ENCODE results near the gene UQCC3. TPM values are rescaled to one million over a fixed set of nuclear protein-coding genes. Genes with fewer than 3 reads are reported as not detected.
"Not testable (repeated sequence)": the region's sequence is repeated elsewhere in the genome, so short reads cannot be mapped to it uniquely, and the experiment has no call there.

UQCC3 gene
- total RNA-seq, 2 experiments from 2014 or later = 5.0 to 5.7 TPM

- peaks cover 22% of the 10 kb centered on the region for H3K4me1 Mint-ChIP-seq
- peak; percentile 27 for DNase-seq
- H3K4me3 Mint-ChIP-seq = peak overlapping the region; percentile 93
- no peaks in the 10 kb centered on the region for H3K27me3 Mint-ChIP-seq
- peaks cover 10% of the 10 kb centered on the region for H3K36me3 Mint-ChIP-seq
- H3K27ac Mint-ChIP-seq = peak overlapping the region; percentile 93
- no peaks in the 10 kb centered on the region for H3K9me3 Mint-ChIP-seq
Measured at GRCh38 chr11:62652161-62653006, 19.1 kb upstream of the UQCC3 start.

DNA sequence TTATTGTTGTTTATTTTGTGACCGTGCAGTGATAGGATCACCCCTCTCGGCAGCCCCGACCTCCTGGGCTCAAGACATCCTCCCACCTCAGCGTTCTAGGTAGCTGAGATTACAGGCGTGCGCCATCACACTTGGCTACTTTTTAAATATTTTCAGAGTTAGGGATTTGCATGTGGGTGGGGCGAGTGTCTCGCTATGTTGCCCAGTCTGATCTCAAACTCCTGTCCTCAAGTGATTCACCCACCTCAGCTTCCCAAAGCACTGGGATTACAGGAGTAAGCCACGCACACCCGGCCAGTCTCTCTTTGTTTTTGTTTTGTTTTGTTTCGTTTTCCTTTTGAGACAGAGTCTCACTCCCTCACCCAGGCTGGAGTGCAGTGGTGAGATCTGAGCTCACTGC lies 17.2 kb upstream of the UQCC3 start:
- no peaks in the 10 kb centered on the region for H3K9me3 Mint-ChIP-seq
- DNase-seq = no peak
- H3K4me1 Mint-ChIP-seq = peaks cover 20% of the 10 kb centered on the region
- H3K4me3 Mint-ChIP-seq = peak overlapping the region; percentile 48
- peaks cover 10% of the 10 kb centered on the region for H3K36me3 Mint-ChIP-seq
- peak overlapping the region; percentile 63 for H3K27ac Mint-ChIP-seq
- H3K27me3 Mint-ChIP-seq = no peaks in the 10 kb centered on the region

DNA sequence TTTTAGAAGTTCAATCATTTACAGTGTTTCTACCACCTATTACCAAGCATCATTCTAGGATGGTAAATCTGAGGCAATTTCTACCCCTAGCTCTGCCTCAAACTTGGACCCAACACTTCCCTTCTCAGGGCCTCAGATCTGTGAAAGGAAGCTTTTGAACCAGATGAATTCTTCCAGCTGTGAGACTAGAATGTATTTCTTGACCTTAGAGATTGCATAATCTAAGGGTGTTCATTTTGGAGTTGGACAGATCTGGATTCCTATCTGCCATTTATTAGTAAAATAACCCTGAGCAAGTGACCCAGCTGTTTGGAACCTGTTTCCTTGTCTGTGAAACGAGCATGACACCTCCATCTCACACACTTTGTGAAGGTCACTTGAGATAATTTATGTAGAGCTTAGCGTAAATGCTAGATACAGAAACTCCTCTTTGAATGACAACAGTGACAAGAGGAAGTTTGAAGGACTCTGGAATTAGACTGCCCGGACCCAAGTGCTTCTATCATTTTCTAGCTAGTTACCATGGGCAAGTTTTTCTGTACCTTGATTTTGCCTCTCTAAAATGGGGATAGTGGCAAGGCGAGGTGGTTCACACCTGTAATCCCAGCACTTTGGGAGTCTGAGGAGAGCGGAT lies 14.6 kb upstream of the UQCC3 start:
- Mint-ChIP-seq H3K36me3 (peaks cover 2% of the 10 kb centered on the region), H3K27ac (peak overlapping the region; percentile 16), H3K4me3 (no peak overlapping the region), H3K9me3 (no peaks in the 10 kb centered on the region), H3K27me3 (no peaks in the 10 kb centered on the region), H3K4me1 (peaks cover 13% of the 10 kb centered on the region)
- DNase-seq = no peak

DNA sequence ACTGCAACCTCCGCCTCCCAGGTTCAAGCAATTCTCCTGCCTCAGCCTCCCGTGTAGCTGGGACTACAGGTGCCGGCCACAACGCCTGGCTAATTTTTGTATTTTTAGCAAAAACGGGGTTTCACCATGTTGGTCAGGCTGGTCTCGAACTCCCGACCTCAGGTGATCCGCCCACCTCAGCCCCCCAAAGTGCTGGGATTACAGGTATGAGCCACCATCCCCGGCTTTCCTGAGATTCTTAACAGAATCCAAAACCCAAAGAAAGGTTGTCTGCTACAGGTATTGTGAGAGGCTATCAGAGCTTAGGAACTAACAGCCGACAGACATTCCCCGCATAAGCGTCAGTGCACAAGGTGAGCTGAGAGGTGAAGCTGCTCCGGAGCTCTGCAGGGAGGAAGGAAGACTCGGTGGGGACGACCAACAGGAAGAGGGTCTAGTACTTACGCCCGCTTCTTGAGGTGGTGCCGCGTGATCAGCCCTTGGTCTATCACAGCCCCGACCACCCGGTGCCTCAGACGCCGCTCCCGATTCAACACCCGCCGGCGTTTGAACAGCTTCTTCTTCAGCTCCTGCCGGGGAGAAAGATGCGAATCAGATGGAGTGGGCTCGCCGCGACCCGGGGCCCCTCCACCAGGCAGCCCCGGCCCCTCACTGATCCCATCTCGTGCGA lies 6.9 kb upstream of the UQCC3 start:
- peak; percentile 69 for DNase-seq
- H3K27me3 Mint-ChIP-seq = no peaks in the 10 kb centered on the region
- H3K4me3 Mint-ChIP-seq = peak overlapping the region; percentile 93
- H3K27ac Mint-ChIP-seq = peak overlapping the region; percentile 95
- H3K36me3 Mint-ChIP-seq = peaks cover 62% of the 10 kb centered on the region
- no peaks in the 10 kb centered on the region for H3K9me3 Mint-ChIP-seq
- peaks cover 40% of the 10 kb centered on the region for H3K4me1 Mint-ChIP-seq

- no peaks in the 10 kb centered on the region for H3K9me3 Mint-ChIP-seq
- peaks cover 45% of the 10 kb centered on the region for H3K4me1 Mint-ChIP-seq
- H3K27me3 Mint-ChIP-seq = no peaks in the 10 kb centered on the region
- peak; percentile 96 for DNase-seq
- H3K4me3 Mint-ChIP-seq = peak within 1 kb of the TSS; percentile 93
- H3K27ac Mint-ChIP-seq = peak within 1 kb of the TSS; percentile 95
- H3K36me3 Mint-ChIP-seq = peaks cover 66% of the 10 kb centered on the region
Measured at GRCh38 chr11:62665075-62665598, 6.3 kb upstream of the UQCC3 start, which contains the start of the genes C11orf98 and CSKMT. Gene C11orf98, minus strand, starts transcription at chr11:62665210. Its CDS starts 41 bp downstream, at chr11:62665169. Gene CSKMT, plus strand, starts transcription at chr11:62665312. Its CDS starts 568 bp downstream, at chr11:62665880.

- peak; percentile 67 for DNase-seq
- H3K9me3 Mint-ChIP-seq = no peaks in the 10 kb centered on the region
- H3K27me3 Mint-ChIP-seq = no peaks in the 10 kb centered on the region
- H3K4me3 Mint-ChIP-seq = peak overlapping the region; percentile 93
- H3K36me3 Mint-ChIP-seq = peaks cover 72% of the 10 kb centered on the region
- peaks cover 48% of the 10 kb centered on the region for H3K4me1 Mint-ChIP-seq
- peak overlapping the region; percentile 95 for H3K27ac Mint-ChIP-seq
Measured at GRCh38 chr11:62665599-62666258, 5.7 kb upstream of the UQCC3 start.

DNA sequence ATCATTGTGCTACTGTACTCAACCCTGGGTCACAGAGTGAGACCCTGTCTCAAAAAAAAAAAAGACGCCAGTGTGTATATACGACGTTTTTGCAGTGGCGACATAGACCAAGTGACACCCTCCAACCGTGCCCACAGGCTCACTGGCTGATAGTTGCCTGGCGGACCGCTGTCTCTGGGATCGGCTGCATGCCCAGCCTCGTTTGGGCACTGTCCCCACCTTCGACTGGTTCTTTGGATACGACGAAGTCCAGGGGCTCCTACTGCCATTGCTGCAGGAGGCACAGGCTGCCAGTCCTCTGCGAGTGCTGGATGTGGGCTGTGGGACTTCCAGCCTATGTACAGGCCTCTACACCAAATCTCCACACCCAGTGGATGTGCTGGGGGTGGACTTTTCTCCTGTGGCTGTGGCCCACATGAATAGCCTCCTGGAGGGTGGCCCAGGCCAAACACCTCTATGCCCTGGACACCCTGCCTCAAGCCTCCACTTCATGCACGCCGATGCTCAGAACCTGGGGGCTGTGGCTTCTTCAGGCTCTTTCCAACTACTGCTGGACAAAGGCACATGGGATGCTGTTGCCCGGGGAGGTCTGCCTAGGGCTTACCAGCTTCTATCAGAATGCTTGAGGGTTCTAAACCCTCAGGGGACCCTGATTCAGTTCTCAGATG lies 5.1 kb upstream of the UQCC3 start:
- Mint-ChIP-seq H3K4me3 (peak overlapping the region; percentile 93), H3K27ac (peak overlapping the region; percentile 95), H3K36me3 (peaks cover 78% of the 10 kb centered on the region), H3K4me1 (peaks cover 51% of the 10 kb centered on the region), H3K9me3 (no peaks in the 10 kb centered on the region), H3K27me3 (no peaks in the 10 kb centered on the region)
- DNase-seq = no peak

DNA sequence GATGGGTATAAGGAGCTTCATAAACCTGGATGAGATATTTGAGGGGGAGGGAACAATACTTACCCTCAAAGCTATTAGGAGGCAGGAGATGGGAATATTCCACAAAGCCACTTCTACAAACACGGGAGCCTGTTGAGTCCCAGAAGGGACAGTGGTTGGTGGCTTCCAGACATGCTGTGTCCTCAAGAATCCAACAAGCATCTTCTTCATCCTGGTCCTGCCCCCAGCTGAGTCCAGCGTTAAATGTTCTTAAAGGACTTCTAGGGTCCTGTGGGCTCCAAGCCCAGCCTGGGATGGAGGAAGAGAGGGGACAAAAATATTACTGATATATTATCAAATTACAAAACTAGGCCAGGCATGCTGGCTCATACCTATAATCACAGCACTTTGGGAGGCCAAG lies 4.0 kb upstream of the UQCC3 start:
- no peak for DNase-seq
- H3K27ac Mint-ChIP-seq = peak overlapping the region; percentile 95

DNA sequence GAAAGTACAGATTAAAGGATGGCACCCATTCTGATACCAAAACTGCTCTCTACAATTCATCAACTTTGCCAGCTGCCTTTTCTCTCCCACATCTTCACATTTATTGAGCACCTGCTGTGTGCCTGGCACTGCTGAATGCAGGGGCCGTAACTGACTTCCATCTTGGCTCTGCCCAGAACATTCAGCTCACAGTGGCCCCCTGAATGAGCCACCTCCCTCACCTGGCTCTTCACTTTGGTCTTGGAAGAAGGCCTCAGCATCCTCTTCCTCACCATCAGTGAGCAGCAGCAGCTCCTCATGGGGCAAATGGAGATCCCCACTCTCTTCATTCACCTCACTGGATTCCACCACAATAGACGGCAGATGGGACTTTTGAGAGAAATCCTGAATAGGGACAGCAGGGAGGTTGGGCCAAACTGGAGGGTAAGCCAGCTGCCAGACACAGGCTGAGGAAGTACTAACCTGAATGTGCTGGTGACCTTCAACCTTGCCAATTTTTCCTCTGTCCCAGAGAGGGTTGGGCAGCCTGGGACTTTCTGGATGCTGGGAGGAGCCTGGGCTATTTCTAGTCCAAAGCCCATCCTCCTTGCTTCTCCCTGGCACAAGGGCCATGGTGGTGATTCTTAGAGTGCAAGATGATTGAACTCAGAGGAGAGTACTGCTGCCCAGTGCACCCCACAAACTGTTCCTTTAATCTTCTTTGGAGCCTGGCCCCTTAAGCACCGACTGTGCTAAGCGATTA lies 1.9 kb upstream of the UQCC3 start:
- peaks cover 54% of the 10 kb centered on the region for H3K4me1 Mint-ChIP-seq

More for the DNA sequence above, 4.0 kb upstream of the UQCC3 start:
- peak overlapping the region; percentile 93 for H3K4me3 Mint-ChIP-seq
- H3K9me3 Mint-ChIP-seq = no peaks in the 10 kb centered on the region
- H3K4me1 Mint-ChIP-seq = peaks cover 51% of the 10 kb centered on the region
- peaks cover 82% of the 10 kb centered on the region for H3K36me3 Mint-ChIP-seq
- no peaks in the 10 kb centered on the region for H3K27me3 Mint-ChIP-seq

DNA sequence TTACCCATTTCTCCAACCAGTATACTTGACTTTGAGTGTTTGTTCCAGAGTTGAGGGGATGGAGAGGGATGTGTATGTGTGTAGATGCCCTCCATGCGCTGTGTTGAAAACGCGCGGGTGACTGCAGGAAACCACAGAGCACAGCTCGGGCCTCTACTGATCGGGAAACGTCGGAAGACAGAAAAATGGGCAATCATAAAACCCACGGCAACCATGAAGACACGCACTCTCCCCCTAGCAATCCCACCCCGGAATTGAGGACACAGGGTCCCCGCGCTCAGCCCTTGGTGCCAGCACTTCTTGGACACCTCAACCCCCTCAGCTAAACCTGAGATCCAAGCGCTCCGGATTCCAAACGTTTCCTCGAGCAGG lies 251 bp upstream of the UQCC3 start:
- no peak for DNase-seq
- Mint-ChIP-seq H3K36me3 (peaks cover 67% of the 10 kb centered on the region), H3K27ac (peak overlapping the region; percentile 95), H3K27me3 (no peaks in the 10 kb centered on the region), H3K4me3 (peak overlapping the region; percentile 91), H3K4me1 (peaks cover 55% of the 10 kb centered on the region), H3K9me3 (no peaks in the 10 kb centered on the region)

More for the DNA sequence above, 1.9 kb upstream of the UQCC3 start:
- no peaks in the 10 kb centered on the region for H3K27me3 Mint-ChIP-seq
- H3K9me3 Mint-ChIP-seq = no peaks in the 10 kb centered on the region
- H3K4me3 Mint-ChIP-seq = peak overlapping the region; percentile 91
- H3K36me3 Mint-ChIP-seq = peaks cover 73% of the 10 kb centered on the region
- H3K27ac Mint-ChIP-seq = peak overlapping the region; percentile 95
- no peak for DNase-seq

GRCh38 chr11:62673196-62673525 lies 1.7 kb downstream of the UQCC3 start:
- no peak for DNase-seq
- peak overlapping the region; percentile 91 for H3K4me3 Mint-ChIP-seq
- H3K9me3 Mint-ChIP-seq = no peaks in the 10 kb centered on the region
- peaks cover 67% of the 10 kb centered on the region for H3K36me3 Mint-ChIP-seq
- no peaks in the 10 kb centered on the region for H3K27me3 Mint-ChIP-seq
- peak overlapping the region; percentile 95 for H3K27ac Mint-ChIP-seq
- peaks cover 54% of the 10 kb centered on the region for H3K4me1 Mint-ChIP-seq

- Mint-ChIP-seq H3K4me1 (peaks cover 43% of the 10 kb centered on the region), H3K36me3 (peaks cover 52% of the 10 kb centered on the region)
- H3K4me3 Mint-ChIP-seq, H3K27ac Mint-ChIP-seq, DNase-seq, H3K27me3 Mint-ChIP-seq, H3K9me3 Mint-ChIP-seq: not testable (repeated sequence)
Measured at GRCh38 chr11:62675415-62675814, 3.9 kb downstream of the UQCC3 start.

- peaks cover 47% of the 10 kb centered on the region for H3K4me1 Mint-ChIP-seq
- H3K27ac Mint-ChIP-seq = peak overlapping the region; percentile 39
- H3K36me3 Mint-ChIP-seq = peaks cover 40% of the 10 kb centered on the region
- H3K27me3 Mint-ChIP-seq = no peaks in the 10 kb centered on the region
- H3K9me3 Mint-ChIP-seq = no peaks in the 10 kb centered on the region
- peak overlapping the region; percentile 90 for H3K4me3 Mint-ChIP-seq
- DNase-seq = no peak
Measured at GRCh38 chr11:62676698-62677097, 5.2 kb downstream of the UQCC3 start.
